ENCODE data around the gene MDFIC.

Gene MDFIC

DNA sequence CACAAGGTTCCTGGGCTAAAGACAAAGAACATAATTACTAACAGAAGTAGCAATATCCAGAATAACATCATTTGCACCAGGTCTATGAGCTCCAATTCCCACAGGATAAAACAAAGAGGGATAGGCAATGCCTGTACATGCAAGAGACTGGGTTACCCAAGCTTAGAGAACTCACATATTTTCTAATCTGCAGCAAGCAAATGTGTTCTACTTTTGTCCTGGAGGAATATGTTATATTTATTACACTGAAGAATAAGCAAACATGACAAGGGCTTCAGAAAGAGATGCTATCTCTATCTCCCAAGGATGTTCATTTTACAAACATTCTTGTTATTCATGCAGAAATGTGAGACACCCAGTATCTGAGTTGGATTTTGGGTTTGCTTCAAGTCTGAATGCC, 118.6 kb downstream of the MDFIC start:
- no peak for DNase-seq

DNA sequence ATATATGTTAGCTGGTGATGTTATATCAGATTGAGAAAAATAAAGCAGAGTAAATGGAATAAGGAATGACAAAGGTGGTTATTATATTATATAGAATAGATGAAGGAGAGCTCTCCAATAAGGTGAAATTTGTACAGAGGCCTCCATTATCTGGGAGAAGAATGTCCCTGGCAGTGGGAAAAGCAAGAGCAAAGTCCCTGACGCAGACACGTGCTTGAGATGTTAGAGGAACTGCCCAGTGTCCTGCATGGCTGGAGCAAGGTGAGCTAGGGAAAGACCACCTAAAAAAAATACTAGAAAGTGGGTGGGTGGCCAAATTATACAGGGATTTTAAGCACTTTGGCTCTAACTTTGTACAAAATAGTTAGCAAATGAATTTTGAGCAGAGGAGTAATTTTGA, 120.7 kb downstream of the MDFIC start:
- DNase-seq = no peak

DNA sequence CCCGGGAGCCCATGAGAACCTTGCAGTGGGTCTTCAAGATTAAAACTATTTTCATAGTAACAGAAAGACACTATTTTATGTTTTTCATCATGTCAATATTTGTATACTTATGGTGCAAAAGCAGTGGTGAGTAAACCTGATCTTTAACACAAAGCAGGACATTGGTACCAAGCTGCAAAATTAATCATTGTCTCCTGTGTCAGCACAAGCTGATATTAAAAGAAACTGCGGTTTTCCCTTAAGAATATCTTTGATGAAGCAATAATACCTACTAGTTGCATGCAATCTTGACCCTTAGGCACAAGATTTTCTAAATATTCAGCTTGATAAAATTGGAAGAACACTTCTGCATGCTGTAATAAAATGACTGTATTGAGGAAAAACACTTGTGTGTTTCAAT, 121.7 kb downstream of the MDFIC start:
- no peak for DNase-seq

DNA sequence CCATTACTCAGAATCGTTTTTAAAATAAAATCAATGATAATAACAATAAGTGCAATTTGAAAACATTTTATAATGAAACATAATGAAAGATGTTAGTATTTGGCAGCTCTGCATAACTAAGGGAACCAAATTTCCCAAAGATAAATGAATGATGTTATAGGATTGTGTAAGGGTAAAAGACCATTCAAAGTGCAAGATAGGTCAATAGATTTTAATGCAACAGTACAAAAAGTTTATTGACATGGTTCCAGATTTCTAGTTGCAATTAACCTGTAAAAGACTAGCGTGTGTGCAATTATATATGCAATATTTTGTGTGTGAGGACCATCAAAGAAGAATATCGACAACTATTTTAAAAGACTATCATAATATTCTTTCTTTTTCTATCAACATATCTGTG, 122.3 kb downstream of the MDFIC start:
- no peak for DNase-seq

DNA sequence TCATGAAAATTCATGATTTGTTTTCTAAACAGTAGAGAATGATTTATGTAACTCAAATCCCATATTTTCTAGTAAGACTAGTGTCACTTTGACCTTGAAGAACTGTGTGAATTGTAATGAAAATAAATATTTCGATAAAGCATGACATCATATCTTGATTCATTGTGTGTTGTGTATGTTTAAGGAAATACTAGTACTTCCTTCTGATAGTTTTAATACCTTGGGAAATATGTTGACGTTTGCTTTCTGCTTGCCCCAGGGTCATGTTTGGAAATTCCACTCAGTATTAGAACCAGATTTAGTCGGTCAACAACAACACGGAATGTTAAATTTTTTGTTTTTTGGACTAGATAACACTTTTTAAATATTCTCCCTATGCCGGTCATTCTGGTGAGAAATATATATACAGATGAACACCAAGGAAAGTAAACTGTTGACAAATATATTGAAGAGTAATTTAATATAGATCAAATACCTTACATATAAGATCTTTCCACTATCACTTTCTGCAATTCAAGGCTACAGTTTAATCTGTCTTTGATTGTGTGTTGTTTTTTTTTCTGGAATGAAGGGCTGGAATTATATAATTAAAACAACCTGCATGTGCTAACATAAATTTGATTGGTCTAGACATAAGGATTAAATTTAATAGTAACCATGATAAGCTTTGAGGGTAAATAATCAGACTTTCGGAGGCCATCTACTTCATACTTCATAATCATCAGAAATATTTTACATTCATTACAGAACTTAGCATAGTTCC, 126.2 kb downstream of the MDFIC start:
- DNase-seq = no peak

DNA sequence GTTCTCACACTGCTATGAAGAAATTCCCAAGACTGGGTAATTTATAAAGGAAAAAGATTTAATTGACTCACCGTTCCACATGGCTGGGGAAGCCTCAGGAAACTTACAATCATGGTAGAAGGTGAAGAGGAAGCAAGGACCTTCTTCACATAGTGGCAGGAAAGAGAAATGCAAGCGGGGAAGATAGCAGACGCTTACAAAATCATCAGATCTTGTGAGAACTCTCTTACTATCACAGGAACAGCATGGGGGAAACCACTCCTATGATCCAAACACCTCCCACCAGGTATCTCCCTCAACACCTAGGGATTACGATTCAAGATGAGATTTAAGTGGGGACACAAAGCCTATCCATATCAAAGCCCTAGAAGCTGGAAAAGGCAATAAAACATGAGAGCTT, 130.8 kb downstream of the MDFIC start:
- DNase-seq = no peak

DNA sequence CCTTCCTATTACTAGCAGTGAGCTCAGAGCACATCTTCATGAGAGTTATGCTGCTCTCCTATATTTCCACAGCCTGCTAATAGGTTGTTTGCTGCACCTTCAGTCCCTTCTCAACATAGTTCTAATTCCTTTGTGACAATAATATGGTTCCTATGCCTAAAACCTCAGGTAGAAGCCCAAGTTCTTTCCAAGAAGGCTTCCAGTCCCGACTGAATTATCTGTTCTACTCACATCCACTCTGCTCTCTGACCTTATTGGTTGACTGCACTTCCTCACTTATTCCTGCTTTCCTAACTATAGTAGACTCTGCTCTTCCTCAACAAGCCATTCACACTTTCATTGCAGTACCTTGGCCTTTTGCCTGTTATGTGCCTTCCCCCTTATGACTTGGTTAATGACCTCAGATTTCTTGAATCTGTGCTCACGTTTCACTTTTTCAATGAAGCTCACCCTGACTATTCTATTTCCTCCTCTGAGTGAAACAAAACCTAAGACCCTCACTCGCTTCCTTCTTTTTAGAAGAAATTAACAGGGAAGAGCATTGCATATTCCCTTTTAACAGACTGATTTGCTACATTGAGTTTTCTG, 132.7 kb downstream of the MDFIC start:
- no peak for DNase-seq

DNA sequence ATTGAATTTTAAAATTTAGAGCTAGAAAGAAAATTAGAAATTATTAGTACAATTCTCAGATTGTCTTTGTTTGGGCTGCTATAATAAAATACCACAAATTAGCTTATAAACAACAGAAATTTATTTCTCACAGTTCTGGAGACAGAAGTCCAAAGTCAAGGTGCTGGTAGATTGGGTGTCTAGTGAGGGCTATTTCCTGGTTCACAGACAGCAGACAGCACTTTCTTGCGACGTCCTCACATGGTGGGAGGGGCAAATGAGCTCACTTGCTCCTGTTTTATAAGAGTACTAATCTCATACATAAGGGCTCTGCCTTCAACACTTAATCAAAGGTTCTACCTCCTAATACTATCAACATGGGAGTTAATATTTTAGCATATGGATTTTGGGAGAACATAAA, 134.1 kb downstream of the MDFIC start:
- no peak for DNase-seq

DNA sequence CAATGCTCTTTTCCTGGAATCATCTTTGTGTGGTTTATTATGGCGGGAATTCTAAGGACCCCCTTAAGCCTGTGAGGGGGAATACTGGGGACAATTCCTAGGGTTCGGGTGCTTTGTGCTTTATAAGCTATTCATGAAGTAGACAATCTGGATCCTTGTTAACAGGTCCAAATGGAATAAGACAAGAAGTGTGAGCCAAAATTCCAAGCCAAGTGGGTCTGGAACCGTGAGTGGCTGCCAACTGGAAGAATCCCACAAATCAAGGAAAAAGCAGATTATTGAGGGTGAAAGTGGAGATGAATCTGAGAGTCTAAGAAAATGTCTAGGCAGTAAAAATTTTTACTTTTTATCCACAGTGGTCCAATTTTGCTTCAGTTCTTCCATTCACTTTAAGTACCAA, 136.8 kb downstream of the MDFIC start:
- no peak for DNase-seq

DNA sequence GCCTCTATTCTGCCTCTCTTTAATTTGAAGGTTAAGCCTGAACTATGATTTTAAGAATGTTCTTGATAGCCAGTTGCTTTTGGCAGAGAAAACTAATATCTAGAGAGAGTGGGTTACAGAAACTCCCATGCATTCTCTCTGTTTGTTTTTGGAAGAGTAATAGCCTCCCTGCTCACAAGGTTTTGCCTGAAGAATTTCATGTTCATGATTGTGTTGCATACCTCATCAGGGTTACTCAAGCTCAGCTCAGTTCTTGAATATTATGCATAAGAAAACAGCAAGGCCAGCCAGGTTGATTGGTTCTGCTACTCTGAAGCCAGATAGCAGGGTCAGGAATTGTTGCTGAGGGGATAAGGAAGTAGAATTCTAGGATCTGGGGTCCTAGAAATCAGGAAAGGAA, 137.4 kb downstream of the MDFIC start:
- DNase-seq = no peak

DNA sequence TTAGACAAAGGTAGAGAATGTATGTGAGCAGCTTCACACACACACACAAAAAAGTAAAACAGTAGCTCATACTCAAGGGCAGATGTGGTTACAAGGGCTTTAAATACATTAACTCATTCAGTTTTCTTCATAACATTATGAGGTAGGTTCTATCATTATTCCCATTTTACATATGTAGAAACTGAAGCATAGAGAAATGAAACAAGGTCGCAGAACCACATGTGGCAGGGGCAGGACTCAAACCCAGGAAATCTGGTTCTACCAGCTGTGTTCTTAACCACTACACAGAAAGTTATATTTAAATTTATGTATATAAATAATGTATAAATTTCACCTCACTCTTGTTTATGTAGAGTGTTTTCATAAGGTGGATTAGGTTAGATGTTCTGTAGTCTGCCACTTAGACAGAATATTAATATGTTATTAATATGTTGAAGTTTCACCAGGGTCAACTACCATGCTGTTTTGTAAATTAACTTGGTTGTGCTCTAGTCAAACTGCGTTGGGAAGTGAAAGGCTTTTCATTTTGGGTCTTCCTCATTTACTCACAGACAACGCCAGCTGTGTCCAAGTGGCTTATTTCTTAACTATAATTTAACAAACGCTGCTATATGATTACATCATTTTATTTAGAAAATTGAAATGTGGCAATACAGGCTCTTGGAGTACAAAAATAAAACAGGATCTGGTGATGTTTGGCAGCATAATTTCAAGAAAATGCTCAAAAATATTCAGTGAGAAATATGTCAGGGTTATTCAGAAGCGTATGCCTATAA, 138.4 kb downstream of the MDFIC start:
- no peak for DNase-seq

DNA sequence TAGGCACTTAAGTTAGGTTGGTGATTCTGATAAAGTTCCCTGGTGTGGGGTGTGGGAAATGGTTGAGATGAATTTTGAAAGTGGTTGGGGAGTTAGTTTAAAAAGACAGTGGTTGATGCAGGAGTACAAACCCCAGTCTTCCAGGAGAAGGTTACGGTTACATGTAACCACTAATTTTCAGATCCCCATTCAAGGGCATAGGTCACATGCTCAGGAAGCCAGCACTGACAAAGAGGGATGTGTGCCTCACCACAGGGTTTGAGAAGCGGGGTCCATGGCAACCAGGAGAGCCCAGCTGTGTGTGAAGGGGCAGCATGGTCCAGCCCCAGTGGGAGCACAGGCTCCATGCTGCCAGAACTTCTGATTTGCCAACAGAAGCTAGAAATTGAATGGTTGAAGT, 144.2 kb downstream of the MDFIC start:
- no peak for DNase-seq

DNA sequence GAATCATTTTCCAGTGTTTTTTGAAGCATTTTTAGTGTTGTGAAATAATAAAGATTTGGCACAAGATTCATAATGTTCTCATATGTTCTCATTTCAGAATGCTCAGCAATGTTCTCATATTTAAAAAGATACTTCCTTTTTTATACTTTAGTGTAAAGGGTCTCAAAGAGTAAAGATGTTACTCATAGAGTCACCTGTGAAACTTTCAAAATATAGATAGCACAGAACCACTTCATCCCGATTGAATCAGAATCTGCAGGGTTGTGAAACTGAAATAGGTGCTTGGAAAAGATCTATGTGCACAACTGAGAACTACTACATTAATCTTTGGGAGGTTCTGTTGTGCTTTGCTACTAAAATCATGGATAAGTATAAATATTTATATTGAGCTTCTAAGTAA, 144.7 kb downstream of the MDFIC start:
- DNase-seq = no peak

DNA sequence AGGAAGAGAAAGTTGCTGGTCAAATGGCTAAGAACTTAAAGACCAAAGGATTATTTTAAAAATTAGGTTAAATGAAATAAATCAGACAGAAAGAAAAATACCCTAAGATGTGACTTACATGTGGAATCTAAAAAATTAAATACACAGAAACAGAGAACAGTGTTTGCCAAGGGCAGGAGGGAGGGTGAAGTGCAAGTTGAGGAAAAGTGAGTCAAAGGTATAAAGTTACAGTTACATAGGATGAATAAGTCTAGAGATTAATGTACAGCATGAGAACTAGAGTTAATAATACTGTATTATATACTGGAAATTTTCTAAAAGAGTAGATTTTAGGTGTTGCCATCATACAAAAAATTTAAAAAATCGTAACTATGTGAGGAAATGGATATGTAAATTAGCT, 146.3 kb downstream of the MDFIC start:
- DNase-seq = no peak

Data from fibroblast of skin of scalp (primary cell).